ENCODE results near the gene HDAC11. TPM values are rescaled to one million over a fixed set of nuclear protein-coding genes. Genes with fewer than 3 reads are reported as not detected.
A peak's percentile ranks its signal among the peaks of the same experiment; 100 is the strongest.

The HDAC11 gene
- total and polyA plus RNA-seq, 9 of the 15 experiments (the other 6 are each of a cell fraction or from before 2014, with no cell fraction given), result 0.60 to 6.0 (median 4.5) TPM

DNA sequence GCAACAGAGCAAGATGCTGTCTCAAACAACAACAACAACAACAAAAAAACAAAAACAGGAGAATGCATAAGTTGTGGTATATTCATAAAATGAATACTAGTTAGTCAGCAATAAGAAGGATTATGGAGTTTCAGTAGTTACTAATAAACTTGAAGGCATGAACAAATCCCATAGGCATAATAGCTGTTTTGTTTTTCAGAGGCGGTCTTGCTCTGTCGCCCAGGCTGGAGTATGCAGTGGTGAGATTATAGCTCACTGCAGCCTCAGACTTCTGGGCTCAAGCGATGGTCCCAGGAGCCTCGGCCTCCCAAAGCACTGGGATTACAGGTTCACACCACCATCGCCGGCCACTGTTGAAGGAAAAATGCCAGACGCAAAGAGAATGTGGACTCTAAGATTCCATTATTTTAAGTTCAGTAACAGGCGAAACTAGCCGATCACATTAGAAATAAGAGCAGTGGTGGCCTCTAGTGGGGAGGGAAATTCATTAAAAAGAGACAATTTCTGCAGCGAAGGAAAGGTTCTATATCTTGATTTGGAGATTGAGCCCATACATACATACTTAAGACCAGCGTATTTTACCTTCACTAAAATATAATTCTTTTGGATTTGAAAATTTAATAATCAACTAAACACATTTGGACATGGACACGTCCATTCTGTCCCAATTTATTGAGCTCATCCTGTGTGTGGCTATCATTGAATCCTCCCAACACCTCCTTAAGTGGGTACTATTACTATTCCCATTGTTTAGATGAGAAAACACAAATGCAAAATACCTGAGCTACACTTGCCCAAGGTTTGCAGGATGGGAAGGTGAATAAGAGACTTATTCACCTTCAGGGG lies 27.4 kb upstream of the HDAC11 start (continued):
- no peak for TF ChIP-seq GATAD2A (IDR thresholded peaks at IDR 0.05)
- TF ChIP-seq, protein P1, sequence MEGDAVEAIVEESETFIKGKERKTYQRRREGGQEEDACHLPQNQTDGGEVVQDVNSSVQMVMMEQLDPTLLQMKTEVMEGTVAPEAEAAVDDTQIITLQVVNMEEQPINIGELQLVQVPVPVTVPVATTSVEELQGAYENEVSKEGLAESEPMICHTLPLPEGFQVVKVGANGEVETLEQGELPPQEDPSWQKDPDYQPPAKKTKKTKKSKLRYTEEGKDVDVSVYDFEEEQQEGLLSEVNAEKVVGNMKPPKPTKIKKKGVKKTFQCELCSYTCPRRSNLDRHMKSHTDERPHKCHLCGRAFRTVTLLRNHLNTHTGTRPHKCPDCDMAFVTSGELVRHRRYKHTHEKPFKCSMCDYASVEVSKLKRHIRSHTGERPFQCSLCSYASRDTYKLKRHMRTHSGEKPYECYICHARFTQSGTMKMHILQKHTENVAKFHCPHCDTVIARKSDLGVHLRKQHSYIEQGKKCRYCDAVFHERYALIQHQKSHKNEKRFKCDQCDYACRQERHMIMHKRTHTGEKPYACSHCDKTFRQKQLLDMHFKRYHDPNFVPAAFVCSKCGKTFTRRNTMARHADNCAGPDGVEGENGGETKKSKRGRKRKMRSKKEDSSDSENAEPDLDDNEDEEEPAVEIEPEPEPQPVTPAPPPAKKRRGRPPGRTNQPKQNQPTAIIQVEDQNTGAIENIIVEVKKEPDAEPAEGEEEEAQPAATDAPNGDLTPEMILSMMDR (IDR thresholded peaks at IDR 0.05 in 2 of 3, conservative IDR thresholded peaks at IDR 0.05 in 1 of 3; ENCODE audit: insufficient read depth in 2 of 3, low read depth in 1 of 3, low read length in 3 of 3), result peak; percentile 62 to 92 (median 83)
- TF ChIP-seq FOXK2 (conservative IDR thresholded peaks at IDR 0.05 in 1 of 2, IDR thresholded peaks at IDR 0.05 in 1 of 2; ENCODE audit: low read depth in 2 of 2), result peak in 1 of 2 experiments; percentile 25; a peak in 1 of 4 replicates
- TF ChIP-seq BRD9 (IDR thresholded peaks at IDR 0.05; ENCODE audit: low read depth, partially characterized antibody), result peak; percentile 65
- TF ChIP-seq GATA2 (CRISPR knock-in tag; IDR thresholded peaks at IDR 0.05), result peak; percentile 51; the same call in 1 of the 2 replicates
- TF ChIP-seq RNF2 (IDR thresholded peaks at IDR 0.05), result no peak
- TF ChIP-seq C11orf30 (IDR thresholded peaks at IDR 0.05; ENCODE audit: low read depth), result peak; percentile 58; the same call in 1 of the 2 replicates
- TF ChIP-seq EP300 (IDR thresholded peaks at IDR 0.05; ENCODE audit: low read length), result no peak
- no peak for TF ChIP-seq THRAP3 (IDR thresholded peaks at IDR 0.05; ENCODE audit: borderline replicate concordance)
- TF ChIP-seq, protein P2, sequence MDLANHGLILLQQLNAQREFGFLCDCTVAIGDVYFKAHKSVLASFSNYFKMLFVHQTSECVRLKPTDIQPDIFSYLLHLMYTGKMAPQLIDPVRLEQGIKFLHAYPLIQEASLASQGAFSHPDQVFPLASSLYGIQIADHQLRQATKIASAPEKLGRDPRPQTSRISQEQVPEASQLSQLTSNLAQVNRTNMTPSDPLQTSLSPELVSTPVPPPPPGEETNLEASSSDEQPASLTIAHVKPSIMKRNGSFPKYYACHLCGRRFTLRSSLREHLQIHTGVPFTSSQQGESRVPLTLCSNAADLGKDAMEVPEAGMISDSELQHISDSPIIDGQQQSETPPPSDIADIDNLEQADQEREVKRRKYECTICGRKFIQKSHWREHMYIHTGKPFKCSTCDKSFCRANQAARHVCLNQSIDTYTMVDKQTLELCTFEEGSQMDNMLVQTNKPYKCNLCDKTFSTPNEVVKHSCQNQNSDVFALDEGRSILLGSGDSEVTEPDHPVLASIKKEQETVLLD (IDR thresholded peaks at IDR 0.05), result no peak
- TF ChIP-seq, protein P3, sequence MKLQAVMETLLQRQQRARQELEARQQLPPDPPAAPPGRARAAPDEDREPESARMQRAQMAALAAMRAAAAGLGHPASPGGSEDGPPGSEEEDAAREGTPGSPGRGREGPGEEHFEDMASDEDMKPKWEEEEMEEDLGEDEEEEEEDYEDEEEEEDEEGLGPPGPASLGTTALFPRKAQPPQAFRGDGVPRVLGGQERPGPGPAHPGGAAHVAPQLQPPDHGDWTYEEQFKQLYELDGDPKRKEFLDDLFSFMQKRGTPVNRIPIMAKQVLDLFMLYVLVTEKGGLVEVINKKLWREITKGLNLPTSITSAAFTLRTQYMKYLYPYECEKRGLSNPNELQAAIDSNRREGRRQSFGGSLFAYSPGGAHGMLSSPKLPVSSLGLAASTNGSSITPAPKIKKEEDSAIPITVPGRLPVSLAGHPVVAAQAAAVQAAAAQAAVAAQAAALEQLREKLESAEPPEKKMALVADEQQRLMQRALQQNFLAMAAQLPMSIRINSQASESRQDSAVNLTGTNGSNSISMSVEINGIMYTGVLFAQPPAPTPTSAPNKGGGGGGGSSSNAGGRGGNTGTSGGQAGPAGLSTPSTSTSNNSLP (IDR thresholded peaks at IDR 0.05; ENCODE audit: borderline replicate concordance, low read depth, low read length), result 0 out of 2 replicates have a peak, but pooled peaks have one; percentile 44
- TF ChIP-seq ESRRB (CRISPR knock-in tag; IDR thresholded peaks at IDR 0.05; ENCODE audit: borderline replicate concordance), result no peak
- TF ChIP-seq BCOR (IDR thresholded peaks at IDR 0.05), result 0 out of 2 replicates have a peak, but pooled peaks have one; percentile 4
- TF ChIP-seq, protein P4, sequence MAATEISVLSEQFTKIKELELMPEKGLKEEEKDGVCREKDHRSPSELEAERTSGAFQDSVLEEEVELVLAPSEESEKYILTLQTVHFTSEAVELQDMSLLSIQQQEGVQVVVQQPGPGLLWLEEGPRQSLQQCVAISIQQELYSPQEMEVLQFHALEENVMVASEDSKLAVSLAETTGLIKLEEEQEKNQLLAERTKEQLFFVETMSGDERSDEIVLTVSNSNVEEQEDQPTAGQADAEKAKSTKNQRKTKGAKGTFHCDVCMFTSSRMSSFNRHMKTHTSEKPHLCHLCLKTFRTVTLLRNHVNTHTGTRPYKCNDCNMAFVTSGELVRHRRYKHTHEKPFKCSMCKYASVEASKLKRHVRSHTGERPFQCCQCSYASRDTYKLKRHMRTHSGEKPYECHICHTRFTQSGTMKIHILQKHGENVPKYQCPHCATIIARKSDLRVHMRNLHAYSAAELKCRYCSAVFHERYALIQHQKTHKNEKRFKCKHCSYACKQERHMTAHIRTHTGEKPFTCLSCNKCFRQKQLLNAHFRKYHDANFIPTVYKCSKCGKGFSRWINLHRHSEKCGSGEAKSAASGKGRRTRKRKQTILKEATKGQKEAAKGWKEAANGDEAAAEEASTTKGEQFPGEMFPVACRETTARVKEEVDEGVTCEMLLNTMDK (IDR thresholded peaks at IDR 0.05; ENCODE audit: borderline replicate concordance, insufficient read depth, low read depth, low read length, poor library complexity, severe bottlenecking), result no peak
- TF ChIP-seq, protein P5, sequence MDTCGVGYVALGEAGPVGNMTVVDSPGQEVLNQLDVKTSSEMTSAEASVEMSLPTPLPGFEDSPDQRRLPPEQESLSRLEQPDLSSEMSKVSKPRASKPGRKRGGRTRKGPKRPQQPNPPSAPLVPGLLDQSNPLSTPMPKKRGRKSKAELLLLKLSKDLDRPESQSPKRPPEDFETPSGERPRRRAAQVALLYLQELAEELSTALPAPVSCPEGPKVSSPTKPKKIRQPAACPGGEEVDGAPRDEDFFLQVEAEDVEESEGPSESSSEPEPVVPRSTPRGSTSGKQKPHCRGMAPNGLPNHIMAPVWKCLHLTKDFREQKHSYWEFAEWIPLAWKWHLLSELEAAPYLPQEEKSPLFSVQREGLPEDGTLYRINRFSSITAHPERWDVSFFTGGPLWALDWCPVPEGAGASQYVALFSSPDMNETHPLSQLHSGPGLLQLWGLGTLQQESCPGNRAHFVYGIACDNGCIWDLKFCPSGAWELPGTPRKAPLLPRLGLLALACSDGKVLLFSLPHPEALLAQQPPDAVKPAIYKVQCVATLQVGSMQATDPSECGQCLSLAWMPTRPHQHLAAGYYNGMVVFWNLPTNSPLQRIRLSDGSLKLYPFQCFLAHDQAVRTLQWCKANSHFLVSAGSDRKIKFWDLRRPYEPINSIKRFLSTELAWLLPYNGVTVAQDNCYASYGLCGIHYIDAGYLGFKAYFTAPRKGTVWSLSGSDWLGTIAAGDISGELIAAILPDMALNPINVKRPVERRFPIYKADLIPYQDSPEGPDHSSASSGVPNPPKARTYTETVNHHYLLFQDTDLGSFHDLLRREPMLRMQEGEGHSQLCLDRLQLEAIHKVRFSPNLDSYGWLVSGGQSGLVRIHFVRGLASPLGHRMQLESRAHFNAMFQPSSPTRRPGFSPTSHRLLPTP (IDR thresholded peaks at IDR 0.05; ENCODE audit: borderline replicate concordance, extremely low read depth, insufficient read length), result no peak
- TF ChIP-seq ETV5 (CRISPR knock-in tag; IDR thresholded peaks at IDR 0.05; ENCODE audit: low read depth), result no peak

Data from K562 (cell line).